D721Med (cell line): ENCODE measurements around the gene DCLK2.

ENCODE experiments used
- DNase-seq: peaks from one replicate; pipeline ENCODE4 v3.0.0; 2011; ENCODE audit warnings: low spot score; ENCODE audit not compliant: insufficient read length
- FAIRE-seq: peaks from 2 replicates; lab custom pipeline; 2011; peaks lifted over from hg19 to GRCh38; lab: Jason Lieb, UNC
- TF ChIP-seq, protein P1 (sequence below): IDR thresholded peaks from 2 replicates; pipeline ENCODE4 v1.5.1; 2012; ENCODE audit warnings: mild to moderate bottlenecking, control low read depth; ENCODE audit not compliant: insufficient read depth; ENCODE audit errors: missing control alignments

Gene DCLK2

DNA sequence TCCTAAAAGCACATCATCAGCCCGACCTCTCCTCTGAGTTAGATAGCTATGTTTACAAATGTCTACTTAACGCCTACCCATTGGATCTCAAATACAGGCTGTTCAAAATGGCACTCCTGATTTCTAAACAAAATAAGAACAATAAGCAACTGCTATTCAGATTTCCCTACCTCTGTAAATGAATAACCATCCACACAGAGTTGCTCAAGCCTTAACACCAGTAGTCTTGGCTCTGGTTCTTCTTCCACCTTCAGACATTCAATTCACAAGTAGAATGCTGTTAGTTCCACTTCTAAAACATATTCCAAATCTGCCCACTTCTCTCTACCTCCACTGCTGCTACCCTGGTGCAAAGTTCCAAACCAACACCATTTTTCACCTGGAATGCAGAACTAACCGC is 27.1 kb upstream of the DCLK2 start:
- DNase-seq (no peak), FAIRE-seq (no peak)
- TF ChIP-seq, protein P1, sequence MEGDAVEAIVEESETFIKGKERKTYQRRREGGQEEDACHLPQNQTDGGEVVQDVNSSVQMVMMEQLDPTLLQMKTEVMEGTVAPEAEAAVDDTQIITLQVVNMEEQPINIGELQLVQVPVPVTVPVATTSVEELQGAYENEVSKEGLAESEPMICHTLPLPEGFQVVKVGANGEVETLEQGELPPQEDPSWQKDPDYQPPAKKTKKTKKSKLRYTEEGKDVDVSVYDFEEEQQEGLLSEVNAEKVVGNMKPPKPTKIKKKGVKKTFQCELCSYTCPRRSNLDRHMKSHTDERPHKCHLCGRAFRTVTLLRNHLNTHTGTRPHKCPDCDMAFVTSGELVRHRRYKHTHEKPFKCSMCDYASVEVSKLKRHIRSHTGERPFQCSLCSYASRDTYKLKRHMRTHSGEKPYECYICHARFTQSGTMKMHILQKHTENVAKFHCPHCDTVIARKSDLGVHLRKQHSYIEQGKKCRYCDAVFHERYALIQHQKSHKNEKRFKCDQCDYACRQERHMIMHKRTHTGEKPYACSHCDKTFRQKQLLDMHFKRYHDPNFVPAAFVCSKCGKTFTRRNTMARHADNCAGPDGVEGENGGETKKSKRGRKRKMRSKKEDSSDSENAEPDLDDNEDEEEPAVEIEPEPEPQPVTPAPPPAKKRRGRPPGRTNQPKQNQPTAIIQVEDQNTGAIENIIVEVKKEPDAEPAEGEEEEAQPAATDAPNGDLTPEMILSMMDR, result no peak

DNA sequence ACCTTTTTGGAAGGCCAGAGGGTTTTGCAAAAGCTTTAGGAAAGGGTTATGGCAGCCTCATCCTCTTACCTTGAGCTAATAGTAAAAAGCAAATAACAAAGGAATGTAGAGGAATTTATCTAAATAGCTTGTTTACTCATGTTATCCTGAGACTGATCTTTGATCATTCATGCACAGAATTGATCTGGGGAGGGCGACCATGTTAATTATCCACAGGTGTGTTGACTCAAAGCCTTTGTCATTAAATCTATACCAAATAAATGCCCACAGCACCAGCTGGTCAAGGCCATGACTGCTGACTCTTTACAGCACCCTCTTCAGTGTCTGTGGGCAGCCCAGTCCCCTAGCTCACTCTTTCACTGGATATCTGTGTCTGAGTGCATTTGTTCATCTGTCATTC is 22.8 kb upstream of the DCLK2 start:
- DNase-seq, result no peak
- TF ChIP-seq, protein P1, result no peak
- no peak for FAIRE-seq

DNA sequence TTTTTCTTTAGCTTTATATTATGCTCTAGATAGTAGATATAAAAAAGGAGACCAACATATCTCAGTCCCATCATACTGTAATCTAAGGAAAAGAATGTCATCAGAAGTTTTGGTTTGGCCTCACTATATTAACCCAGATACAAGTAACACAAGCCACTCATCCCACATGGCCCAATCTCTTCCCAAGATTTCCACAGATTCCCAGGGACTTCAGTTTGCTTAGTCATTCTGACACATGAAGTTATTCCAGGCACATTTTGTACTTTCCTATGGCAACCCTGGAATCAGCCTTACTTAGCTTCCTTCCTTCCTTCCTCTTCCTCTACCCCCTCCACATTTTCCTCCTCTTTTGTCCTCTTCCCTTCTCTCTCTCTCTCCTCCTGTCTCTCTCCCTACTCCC is 21.7 kb upstream of the DCLK2 start:
- TF ChIP-seq, protein P1, result no peak
- DNase-seq, result no peak

DNA sequence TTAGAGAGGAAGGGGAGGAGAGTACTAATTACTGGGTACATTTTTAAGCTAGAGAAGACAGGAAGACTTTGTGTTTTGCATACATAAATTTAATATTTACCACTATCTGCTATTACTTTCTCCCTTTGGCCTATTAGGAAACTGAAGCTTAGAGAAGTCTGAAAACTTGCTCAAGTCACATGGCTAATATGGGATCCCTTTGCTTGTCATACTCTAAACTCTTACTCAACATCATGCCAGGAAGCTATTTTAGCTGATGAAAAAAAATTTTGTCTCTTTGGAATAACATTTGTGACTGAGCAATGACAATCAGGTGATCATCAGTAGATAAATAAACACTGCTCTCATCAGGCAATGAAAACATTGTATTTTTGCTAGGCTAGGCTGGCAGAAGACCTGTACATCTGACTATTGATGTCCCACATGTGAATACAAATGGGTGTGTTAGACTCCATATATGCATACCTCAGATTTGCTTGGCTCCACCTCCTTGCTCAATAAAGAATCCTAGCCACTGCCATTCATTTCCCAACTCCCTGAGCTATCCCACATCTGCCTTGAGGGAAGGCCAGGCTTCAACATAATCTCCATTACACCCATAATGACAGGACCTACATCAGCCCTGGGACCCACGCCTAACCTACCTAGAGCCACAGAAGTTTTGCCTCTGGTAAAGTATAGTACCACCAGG is 17.0 kb upstream of the DCLK2 start:
- DNase-seq (no peak), FAIRE-seq (no peak)
- TF ChIP-seq, protein P1, result no peak

More for the DNA sequence above, 21.7 kb upstream of the DCLK2 start:
- FAIRE-seq, result no peak

DNA sequence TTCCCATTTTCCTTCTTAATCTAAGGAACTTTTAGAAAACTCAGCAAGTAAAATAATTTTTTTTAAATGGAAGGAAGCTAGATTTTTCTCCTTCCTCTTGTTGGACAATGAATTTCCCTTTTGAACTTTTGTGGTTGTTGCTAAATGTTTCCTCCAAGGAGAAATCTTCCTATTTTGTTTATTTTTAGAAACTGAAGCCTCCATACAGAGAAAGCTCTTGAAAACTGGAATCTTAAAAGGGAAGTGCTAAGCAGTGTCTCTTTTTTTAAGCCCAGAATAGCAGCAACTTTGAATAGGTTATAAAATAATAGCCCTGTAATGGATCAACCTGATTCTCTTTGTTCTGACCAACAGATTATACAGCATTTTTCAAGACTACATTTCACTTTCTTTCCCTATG is 15.1 kb upstream of the DCLK2 start:
- DNase-seq (no peak), FAIRE-seq (no peak)
- TF ChIP-seq, protein P1, result no peak

DNA sequence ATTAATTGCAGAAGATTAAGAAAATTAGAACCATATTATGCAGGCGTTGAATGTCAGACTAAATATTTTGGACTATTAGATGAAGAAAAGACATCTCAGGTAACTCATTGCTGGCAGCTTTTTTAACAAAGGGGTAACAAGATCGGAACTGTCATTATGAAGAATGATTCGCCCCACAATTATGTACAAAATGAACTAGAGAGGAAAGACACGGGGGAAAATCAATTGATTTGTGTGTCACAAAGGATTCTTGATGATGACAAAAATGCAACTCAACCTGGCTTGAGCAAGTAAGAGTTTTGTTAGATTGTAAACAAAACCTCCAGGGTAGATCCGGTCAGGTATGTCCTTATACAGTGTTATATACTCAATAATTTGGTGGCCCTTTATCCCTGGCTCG is 12.5 kb upstream of the DCLK2 start:
- TF ChIP-seq, protein P1, result no peak
- FAIRE-seq (no peak), DNase-seq (no peak)

DNA sequence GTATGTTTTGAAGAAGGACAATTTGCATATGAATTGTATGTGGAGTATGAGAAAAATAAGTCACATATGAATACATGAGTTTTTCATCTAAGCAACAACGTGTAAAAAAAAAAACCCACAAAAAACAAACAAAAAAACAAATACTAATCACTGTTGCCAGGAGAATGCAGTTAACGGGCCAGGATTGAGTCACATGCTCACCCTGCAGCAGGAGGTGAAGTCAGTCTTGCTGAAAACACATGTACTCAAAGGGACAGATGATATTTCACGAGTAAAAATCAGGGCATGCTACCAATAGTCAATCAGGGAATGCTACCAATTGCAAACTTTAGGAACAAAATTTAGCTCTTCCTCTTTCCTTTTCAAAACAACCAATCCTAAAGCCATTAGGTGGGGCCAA is 10.4 kb upstream of the DCLK2 start:
- TF ChIP-seq, protein P1, result no peak
- FAIRE-seq (no peak), DNase-seq (no peak)
